BLaER1 treated with 17β-estradiol and CSF1 and Interleukin-3, amounts not matched to agents 10 nM and 100 nM (cell line): ENCODE results near the gene B9D2.
"Not testable (repeated sequence)": the region's sequence is repeated elsewhere in the genome, so short reads cannot be mapped to it uniquely, and the experiment has no call there.

Source experiments
- H3K27ac ChIP-seq, 11 experiments: shearing (Covaris generic); formaldehyde crosslinking; 2 replicates each; pipeline ENCODE4 v1.8.1; 2022
- H3K27me3 ChIP-seq, 11 experiments: shearing (Covaris generic); formaldehyde crosslinking; 2 replicates each; pipeline ENCODE4 v1.8.1; 2022
- H3K36me3 ChIP-seq, 11 experiments: shearing (Covaris generic); formaldehyde crosslinking; 2 replicates each; pipeline ENCODE4 v1.8.1; 2022
- H3K4me1 ChIP-seq, 10 experiments: shearing (Covaris generic); formaldehyde crosslinking; 2 replicates each; pipeline ENCODE4 v1.8.1; 2022
- H3K4me2 ChIP-seq, 11 experiments: shearing (Covaris generic); formaldehyde crosslinking; 2 replicates each; pipeline ENCODE4 v1.8.1; 2022
- H3K4me3 ChIP-seq, 10 experiments: shearing (Covaris generic); formaldehyde crosslinking; 2 replicates each; pipeline ENCODE4 v1.8.1; 2022
- H3K9ac ChIP-seq, 11 experiments: shearing (Covaris generic); formaldehyde crosslinking; 2 replicates each; pipeline ENCODE4 v1.8.1; 2022
- H3K9me3 ChIP-seq, 11 experiments: shearing (Covaris generic); formaldehyde crosslinking; replicated peaks in 1 of 11; 2 replicates each; pipeline ENCODE4 v1.8.1; 2022
- H4K20me1 ChIP-seq, 11 experiments: shearing (Covaris generic); formaldehyde crosslinking; 2 replicates each; pipeline ENCODE4 v1.8.1; 2022
- Cebpa-rat ChIP-seq, 11 experiments: shearing (Covaris generic); IDR thresholded peaks; 2 replicates each; pipeline ENCODE4 v1.8.1; 2022

B9D2 gene, protein sequence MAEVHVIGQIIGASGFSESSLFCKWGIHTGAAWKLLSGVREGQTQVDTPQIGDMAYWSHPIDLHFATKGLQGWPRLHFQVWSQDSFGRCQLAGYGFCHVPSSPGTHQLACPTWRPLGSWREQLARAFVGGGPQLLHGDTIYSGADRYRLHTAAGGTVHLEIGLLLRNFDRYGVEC

DNA sequence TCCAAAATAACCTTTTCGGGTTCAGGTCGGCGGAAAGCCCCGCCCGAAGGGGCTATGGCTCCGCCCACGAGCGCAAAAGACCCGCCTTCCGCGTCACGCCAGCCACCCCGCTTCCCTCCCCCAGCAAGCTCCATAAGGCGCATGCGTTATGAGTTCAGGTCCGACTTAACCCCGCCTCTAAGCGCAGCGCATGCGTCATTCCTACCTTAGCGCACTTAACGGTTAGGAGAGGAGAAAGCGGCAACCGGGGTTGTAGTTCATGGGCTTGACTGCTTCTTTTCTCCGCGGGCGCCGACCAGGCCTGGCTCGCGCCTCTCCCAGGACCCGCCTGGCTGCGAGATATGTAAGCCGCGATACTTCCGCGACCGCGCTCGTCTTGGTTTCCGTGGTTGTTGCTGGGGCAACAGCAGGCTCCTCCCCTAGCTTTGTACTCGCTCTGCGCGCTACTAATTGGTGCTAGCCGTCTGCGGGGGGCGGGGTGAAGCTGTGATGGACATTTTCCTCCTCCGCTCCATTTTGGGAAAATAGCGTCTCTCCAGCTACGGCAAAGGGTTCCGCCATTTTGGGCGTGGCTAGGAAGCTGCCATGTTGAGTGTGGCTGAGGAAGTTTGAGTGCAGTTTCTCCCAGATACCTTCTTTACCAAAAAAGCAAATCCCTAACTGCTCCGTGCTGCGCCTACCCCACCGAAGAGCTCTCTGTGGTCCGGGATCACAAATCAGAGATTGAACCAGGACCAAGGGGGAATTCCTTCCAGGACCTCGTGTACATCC, at the start of gene B9D2:
TSS of gene B9D2 (minus strand) at position 397 of the 771 bp plus-strand sequence. CDS start 630 bp downstream, outside the sequence.
- H3K27me3 ChIP-seq: no peaks in the 10 kb centered on the region
- H3K36me3 ChIP-seq: peaks cover 0 to 18% (median 7%) of the 10 kb centered on the region in 11 experiments; a peak in 9 of 22 replicates
- no peak for TF ChIP-seq Cebpa-rat (IDR thresholded peaks at IDR 0.05)
- peak within 1 kb of the TSS; percentile 87 to 99 (median 97) for H3K9ac ChIP-seq
- H3K9me3 ChIP-seq: no peaks in the 10 kb centered on the region
- peaks cover 30 to 62% (median 49%) of the 10 kb centered on the region in 10 experiments for H3K4me1 ChIP-seq
- H4K20me1 ChIP-seq: no peaks in the 10 kb centered on the region; a peak in 1 of 22 replicates
- peak within 1 kb of the TSS; percentile 89 to 100 (median 98) for H3K27ac ChIP-seq
- H3K4me2 ChIP-seq: peak within 1 kb of the TSS; percentile 76 to 96 (median 89)
- peak within 1 kb of the TSS; percentile 62 to 78 (median 70) for H3K4me3 ChIP-seq

DNA sequence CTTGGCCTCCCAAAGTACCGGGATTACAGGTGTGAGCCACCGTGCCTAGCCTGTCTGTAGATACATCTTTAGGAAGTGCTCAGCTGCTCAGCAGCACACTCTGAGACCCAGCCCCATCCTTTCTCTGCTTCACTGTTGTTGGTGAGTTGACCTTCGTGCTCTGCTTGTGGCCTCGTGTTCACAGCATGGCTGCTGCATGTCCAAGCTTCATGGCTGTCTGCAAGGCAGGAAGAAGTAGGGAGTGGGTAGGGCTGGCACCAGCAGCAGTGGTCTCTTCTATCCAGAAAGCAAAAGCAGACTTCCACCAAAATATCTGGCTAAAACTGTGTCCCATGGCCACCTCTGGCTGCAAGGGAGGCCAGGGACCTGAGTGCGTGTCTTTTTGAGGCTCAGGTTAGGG, 49.0 kb upstream of the B9D2 start:
- Histone ChIP-seq H3K9ac (peak overlapping the region in 10 of 11 experiments; percentile 21 to 65 (median 48); a peak in 15 of 22 replicates), H3K27me3 (no peaks in the 10 kb centered on the region), H3K4me3 (0 out of 20 replicates have a peak overlapping the region, but pooled peaks of 1 of the 10 experiments have one; percentile 27), H3K4me1 (peaks cover 65 to 87% (median 75%) of the 10 kb centered on the region in 10 experiments), H3K4me2 (peak overlapping the region; percentile 34 to 91 (median 82)), H4K20me1 (no peaks in the 10 kb centered on the region), H3K36me3 (peaks cover 39 to 73% (median 56%) of the 10 kb centered on the region in 11 experiments), H3K9me3 (no peaks in the 10 kb centered on the region), H3K27ac (peak overlapping the region in 8 of 11 experiments; percentile 69 to 99 (median 94); a peak in 17 of 22 replicates)
- no peak for TF ChIP-seq Cebpa-rat (IDR thresholded peaks at IDR 0.05)

DNA sequence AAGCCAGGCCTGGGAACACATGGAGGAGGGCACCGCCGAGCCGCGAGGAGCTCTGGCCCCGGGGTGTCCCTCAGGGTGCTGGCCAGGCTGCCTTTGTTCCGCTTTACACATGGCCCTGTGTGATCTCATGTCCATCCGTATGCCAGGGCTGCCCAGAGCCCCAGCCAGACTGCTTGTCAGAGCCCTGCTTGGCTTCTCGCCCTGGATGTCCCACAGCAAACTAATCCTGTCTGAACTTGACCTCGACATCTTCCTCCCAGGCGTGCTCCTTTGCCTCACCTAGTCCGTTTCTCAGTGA, 48.0 kb upstream of the B9D2 start:
- no peaks in the 10 kb centered on the region for H4K20me1 ChIP-seq
- H3K27me3 ChIP-seq: no peaks in the 10 kb centered on the region
- H3K4me2 ChIP-seq: peak overlapping the region; percentile 50 to 91 (median 81); a peak in 21 of 22 replicates
- no peak for TF ChIP-seq Cebpa-rat (IDR thresholded peaks at IDR 0.05)
- peaks cover 30 to 63% (median 52%) of the 10 kb centered on the region in 11 experiments for H3K36me3 ChIP-seq
- H3K27ac ChIP-seq: peak overlapping the region in 10 of 11 experiments; percentile 91 to 99 (median 96); a peak in 16 of 22 replicates
- peak overlapping the region in 3 of 10 experiments; percentile 14 to 41 (median 38); a peak in 2 of 20 replicates for H3K4me3 ChIP-seq
- no peaks in the 10 kb centered on the region for H3K9me3 ChIP-seq
- peak overlapping the region in 10 of 11 experiments; percentile 20 to 89 (median 82); a peak in 14 of 22 replicates for H3K9ac ChIP-seq
- peaks cover 75 to 97% (median 86%) of the 10 kb centered on the region in 10 experiments for H3K4me1 ChIP-seq

DNA sequence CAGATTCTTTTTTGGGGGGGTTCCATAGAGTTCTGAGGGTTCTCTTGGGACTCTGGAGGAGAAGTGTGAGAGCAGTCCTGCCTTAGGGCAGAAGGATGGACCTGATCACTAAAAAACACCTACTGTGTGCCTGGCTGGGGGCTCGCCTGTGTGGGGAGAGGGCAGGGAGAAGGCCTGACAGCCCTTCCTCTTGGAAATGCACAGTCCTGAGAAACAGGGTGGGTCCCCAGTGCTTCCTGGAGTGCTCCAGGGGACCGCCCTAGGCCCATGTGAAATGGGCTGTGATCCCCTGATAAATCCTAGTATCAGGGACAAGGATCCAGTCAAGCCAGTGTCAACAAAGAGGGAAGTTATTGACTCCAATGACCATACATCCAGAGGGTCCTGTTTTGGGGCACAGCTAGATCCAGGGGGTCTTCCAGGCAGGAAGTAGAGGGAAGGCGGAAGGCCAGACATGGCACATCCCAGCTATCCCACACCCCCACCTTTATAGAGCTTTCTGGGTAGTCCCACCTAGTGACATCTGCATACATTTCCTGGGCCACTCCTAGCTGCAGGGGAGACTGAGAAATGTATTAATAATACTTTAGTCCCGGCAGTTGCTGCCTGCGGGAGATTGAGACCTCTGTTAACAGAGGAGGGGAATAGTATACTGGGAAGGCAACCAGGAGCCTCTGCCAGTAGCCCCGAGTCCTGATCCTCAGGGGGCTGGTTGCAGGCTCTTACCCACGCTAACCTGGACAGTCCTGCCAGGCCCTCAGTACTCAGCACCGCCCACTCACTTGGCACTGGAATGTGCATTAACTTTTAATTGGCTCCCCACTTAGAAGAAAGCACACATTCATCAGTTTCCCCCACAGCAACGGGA, 47.4 kb upstream of the B9D2 start:
- H4K20me1 ChIP-seq: no peaks in the 10 kb centered on the region
- H3K27ac ChIP-seq: peak overlapping the region; percentile 88 to 99 (median 96); a peak in 21 of 22 replicates
- H3K4me2 ChIP-seq: peak overlapping the region; percentile 50 to 91 (median 81)
- no peak for TF ChIP-seq Cebpa-rat (IDR thresholded peaks at IDR 0.05)
- peak overlapping the region in 4 of 10 experiments; percentile 24 to 43 (median 40); a peak in 7 of 20 replicates for H3K4me3 ChIP-seq
- no peaks in the 10 kb centered on the region for H3K27me3 ChIP-seq
- H3K36me3 ChIP-seq: peaks cover 24 to 57% (median 46%) of the 10 kb centered on the region in 11 experiments
- peaks cover 78 to 98% (median 91%) of the 10 kb centered on the region in 10 experiments for H3K4me1 ChIP-seq
- H3K9me3 ChIP-seq: no peaks in the 10 kb centered on the region
- H3K9ac ChIP-seq: peak overlapping the region; percentile 26 to 89 (median 82); a peak in 21 of 22 replicates

DNA sequence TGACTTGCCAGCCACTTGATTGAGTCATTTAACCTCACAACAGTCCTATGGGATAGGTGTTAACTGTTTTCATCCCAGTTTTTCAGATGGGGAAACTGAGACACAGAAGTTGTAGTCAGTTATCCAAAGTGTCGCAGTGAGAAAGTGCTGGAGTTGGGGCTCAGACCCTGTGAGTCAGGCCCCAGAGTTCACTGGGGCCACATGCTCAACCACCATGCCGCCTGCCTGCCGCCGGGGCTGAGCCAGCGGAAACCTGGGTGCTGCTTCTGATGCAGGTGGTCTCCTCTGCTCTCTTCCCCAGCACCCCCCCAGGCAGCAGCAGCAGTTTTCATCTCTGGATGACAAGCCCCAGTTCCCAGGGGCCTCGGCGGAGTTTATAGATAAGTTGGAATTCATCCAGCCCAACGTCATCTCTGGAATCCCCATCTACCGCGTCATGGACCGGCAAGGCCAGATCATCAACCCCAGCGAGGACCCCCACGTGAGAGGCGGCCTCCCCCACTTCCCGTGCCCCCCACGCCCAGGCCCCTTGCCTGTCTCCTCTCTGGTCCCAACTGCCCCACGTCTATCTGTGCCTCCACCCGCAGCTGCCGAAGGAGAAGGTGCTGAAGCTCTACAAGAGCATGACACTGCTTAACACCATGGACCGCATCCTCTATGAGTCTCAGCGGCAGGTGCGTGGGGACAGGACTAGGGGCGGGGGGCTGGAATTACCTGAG, 46.5 kb upstream of the B9D2 start:
- H3K36me3 ChIP-seq: peaks cover 19 to 58% (median 41%) of the 10 kb centered on the region in 11 experiments
- peak overlapping the region; percentile 50 to 91 (median 81) for H3K4me2 ChIP-seq
- peaks cover 78 to 100% (median 99%) of the 10 kb centered on the region in 10 experiments for H3K4me1 ChIP-seq
- H3K9ac ChIP-seq: peak overlapping the region; percentile 72 to 89 (median 82)
- H4K20me1 ChIP-seq: no peaks in the 10 kb centered on the region
- H3K4me3 ChIP-seq: peak overlapping the region in 5 of 10 experiments; percentile 16 to 43 (median 38); a peak in 8 of 20 replicates
- no peak for TF ChIP-seq Cebpa-rat (IDR thresholded peaks at IDR 0.05)
- no peaks in the 10 kb centered on the region for H3K9me3 ChIP-seq
- no peaks in the 10 kb centered on the region for H3K27me3 ChIP-seq
- H3K27ac ChIP-seq: peak overlapping the region; percentile 88 to 99 (median 96)

DNA sequence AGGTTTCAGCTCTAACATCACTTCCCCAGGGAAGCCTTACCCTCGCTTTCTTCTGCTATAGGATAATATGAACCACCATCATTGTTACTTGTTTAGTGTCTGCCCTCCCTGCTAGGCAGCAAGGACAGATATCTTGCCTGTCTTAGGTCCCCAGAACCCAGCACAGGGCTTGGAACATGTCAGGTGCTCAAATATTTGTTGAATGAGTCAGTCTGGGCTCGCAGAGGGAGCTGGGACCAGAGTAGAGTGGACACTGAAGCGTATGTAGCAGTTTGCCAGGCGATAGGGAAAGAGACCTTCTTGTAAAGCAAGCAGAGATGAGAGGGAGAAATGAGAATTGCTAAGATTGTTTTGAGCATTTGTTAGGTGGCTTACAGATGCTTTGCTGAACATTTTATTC, 45.3 kb upstream of the B9D2 start:
- no peaks in the 10 kb centered on the region for H3K9me3 ChIP-seq
- H3K4me1 ChIP-seq: peaks cover 67 to 99% (median 93%) of the 10 kb centered on the region in 10 experiments
- no peaks in the 10 kb centered on the region for H3K27me3 ChIP-seq
- H3K36me3 ChIP-seq: peaks cover 14 to 51% (median 30%) of the 10 kb centered on the region in 11 experiments; a peak in 21 of 22 replicates
- no peak overlapping the region; a peak in 1 of 20 replicates for H3K4me3 ChIP-seq
- peak overlapping the region; percentile 50 to 91 (median 81) for H3K4me2 ChIP-seq
- peak overlapping the region; percentile 88 to 99 (median 96) for H3K27ac ChIP-seq
- peak overlapping the region; percentile 72 to 89 (median 82) for H3K9ac ChIP-seq
- no peaks in the 10 kb centered on the region for H4K20me1 ChIP-seq
- no peak for TF ChIP-seq Cebpa-rat (IDR thresholded peaks at IDR 0.05)

DNA sequence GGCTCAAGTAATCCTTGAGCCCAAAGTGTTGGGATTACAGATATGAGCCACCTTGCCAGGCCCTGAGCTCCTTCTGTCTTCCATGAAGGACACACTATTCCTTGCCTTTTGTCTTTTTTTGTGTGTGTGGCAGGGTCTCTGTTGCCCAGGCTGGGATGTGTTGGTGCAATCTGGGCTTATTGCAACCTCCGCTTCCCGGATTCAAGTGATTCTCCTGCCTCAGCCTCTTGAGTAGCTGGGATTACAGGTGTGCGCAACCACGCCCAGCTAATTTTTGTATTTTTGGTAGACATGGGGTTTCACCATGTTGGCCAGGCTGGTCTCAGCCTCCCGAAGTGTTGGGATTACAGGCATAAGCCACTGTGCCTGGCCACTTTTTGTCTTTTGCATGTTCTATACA, 44.9 kb upstream of the B9D2 start:
- H4K20me1 ChIP-seq, H3K4me3 ChIP-seq, H3K9me3 ChIP-seq, H3K27me3 ChIP-seq: not testable (repeated sequence)
- Histone ChIP-seq H3K4me2 (peak overlapping the region; percentile 50 to 91 (median 81)), H3K4me1 (peaks cover 62 to 97% (median 89%) of the 10 kb centered on the region in 10 experiments), H3K9ac (peak overlapping the region; percentile 72 to 89 (median 82)), H3K36me3 (peaks cover 9 to 46% (median 26%) of the 10 kb centered on the region in 11 experiments; a peak in 20 of 22 replicates), H3K27ac (peak overlapping the region; percentile 88 to 99 (median 96))

DNA sequence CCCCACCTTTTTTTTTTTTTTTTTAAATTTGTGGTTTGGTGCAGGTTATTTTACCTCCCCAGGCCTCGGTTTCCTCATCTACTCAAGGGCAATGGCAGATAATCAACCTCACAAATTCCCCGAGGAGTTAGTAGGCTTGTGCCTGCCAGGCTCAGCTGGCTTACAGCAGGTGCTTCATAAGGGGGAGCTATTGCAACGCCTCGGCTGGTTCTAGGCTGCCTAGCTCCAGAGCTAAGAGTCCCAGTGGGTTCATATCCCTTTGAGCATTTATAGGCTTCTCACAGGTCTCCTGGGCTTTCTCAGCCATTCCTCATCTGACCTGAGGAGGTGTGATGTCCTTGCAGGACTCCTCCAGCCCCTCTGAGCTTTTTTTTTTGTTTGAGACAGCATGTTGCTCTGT, 44.3 kb upstream of the B9D2 start:
- peak overlapping the region; percentile 88 to 99 (median 96) for H3K27ac ChIP-seq
- H3K4me1 ChIP-seq: peaks cover 56 to 97% (median 87%) of the 10 kb centered on the region in 10 experiments
- H3K36me3 ChIP-seq: peaks cover 10 to 45% (median 26%) of the 10 kb centered on the region in 11 experiments; a peak in 19 of 22 replicates
- H3K9me3 ChIP-seq: no peaks in the 10 kb centered on the region
- no peak overlapping the region for H3K4me3 ChIP-seq
- no peaks in the 10 kb centered on the region for H4K20me1 ChIP-seq
- no peaks in the 10 kb centered on the region for H3K27me3 ChIP-seq
- H3K9ac ChIP-seq: peak overlapping the region; percentile 72 to 89 (median 82); a peak in 20 of 22 replicates
- no peak for TF ChIP-seq Cebpa-rat (IDR thresholded peaks at IDR 0.05)
- peak overlapping the region; percentile 50 to 91 (median 81) for H3K4me2 ChIP-seq
